ENCODE results near the gene PIK3R2.
"Not testable (repeated sequence)": the region's sequence is repeated elsewhere in the genome, so short reads cannot be mapped to it uniquely, and the experiment has no call there.

PIK3R2 gene

DNA sequence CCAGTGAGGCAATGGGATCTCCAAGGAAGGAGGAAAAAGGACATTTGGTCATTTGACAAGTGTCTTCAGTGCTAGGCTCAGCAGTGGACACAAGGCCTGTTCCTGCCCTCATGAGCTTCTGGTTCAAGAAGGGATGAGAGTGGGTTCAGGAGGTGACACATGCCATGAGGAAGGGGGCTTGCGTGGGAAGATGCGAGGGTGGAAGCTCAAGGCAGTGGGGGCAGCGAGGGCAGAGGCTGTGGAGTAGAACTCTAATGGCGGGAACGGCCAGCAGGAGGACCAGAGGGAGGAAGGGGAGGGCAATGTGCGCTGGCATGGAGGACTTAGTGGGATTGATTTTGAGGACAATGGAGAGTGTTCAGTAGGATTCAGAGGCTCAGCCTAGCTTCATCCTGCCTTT is 3.3 kb downstream of the PIK3R2 start:
- DNase-seq: no peak

DNA sequence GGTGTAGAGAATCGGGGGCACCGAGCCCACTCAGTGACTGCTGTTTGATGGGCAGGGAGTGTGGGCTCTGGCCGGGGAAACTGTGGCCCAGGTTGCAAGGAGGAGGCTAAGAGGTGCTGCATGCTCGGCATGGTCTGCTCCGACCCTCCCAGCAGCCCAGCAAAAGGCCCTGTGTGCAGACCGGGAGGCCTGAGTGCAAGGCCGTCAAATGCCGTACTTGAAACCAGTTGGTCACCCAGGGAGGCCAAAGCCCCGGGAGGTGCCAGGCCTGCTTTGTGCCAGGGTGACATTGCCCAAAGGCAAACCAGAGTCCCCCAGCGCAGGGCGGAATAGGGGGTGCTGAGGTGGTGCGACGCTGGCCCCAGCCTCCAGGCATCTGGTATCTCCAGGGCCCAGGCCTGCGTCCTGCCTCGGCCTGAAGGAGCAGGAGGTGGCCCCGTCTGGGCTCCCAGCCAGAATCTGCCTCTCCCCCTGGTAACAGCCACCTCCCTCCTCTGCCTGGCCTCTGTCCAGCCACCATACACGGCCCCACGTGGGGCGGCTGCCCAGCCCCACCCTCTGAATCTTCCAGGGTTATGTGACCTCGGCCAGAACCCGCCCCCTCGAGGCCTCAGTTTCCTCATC is 4.0 kb downstream of the PIK3R2 start:
- DNase-seq: peak; percentile 99

DNA sequence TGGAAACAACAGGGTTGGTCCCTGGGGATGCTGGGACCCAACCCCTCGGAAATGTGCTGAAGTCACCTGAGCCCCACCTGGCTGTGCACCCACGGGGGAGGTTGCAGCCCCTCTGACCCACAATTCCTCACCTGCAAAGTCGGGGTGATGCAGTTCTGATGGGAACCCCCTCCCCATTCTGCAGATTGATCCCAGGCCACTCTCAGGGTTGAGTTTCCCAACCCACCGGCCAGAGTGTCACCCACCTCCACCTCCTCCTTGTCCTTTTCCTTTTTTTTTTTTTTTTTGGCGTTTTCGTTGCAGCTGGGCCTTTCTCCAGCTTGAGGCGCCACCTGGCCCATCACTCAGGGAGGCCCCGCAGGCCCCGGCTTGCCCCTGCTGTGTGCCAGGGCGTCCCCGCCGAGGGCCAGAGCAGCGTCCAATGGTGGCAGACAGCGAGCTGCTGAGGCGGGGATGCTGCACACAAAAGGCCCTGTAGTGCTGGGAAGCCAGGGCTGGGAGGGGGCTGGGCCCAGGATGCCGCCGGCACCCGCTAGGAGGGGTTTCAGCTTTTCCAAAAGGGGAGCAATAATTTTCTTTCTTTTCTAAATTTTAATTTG is 4.6 kb downstream of the PIK3R2 start:
- DNase-seq: peak; percentile 55

DNA sequence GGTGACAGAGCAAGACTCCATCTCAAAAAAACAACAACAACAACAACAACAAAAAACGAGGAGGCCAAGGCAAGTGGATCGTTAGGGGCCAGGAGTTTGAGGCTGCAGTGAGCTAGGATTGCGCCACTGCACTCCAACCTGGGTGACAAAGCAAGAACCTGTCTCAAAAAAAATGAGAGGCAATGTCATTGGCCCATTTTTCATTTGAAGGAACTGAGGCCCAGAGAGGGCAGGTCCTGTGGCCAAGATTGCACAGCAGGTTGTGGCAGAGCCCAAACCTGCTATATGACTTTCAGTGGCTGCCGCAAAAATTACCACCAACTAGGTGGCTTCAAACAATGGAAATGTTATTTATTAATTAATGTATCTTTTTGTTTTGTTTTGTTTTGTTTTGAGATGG is 5.5 kb downstream of the PIK3R2 start:
- no peak for DNase-seq

DNA sequence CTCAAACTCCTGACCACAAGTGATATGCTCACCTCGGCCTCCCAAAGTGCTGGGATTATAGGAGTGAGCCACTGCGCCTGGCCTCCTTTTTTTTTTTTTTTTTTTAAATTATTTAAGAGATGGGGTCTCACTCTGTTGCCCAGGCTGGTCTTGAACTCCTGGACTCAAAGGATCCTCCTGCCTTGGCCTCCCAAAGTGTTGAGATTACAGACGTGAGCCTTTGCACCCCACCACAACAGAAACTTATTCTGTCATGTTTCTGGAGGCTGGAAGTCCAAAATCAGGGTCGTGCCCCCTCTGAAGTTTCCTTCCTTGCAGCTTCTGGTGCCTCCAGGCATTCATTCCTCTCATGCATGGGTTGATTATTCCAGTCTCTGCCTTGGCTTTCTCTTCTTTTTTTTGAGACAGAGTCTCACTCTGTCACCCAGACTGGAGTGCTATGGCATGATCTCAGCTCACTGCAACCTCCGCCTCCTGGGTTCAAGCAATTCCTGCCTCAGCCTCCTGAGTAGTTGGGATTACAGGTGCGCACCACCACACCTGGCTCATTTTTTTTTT is 6.2 kb downstream of the PIK3R2 start:
- DNase-seq: not testable (repeated sequence)

DNA sequence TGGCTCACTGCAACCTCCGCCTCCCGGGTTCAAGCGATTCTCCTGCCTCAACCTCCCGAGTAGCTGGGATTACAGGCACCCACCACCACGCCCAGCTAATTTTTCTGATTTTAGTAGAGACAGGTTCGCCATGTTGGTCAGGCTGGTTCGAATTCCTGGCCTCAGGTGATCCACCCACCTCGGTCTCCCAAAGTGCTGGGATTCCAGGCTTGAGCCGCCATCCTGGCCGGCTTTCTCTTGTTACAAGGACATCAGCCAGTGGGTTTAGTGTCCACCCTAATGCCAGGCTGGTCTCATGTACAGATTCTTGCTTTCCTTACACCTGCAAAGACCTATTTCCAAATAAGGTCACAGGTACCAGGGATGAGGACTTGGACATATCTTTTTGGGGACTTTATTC is 6.8 kb downstream of the PIK3R2 start:
- DNase-seq: no peak

DNA sequence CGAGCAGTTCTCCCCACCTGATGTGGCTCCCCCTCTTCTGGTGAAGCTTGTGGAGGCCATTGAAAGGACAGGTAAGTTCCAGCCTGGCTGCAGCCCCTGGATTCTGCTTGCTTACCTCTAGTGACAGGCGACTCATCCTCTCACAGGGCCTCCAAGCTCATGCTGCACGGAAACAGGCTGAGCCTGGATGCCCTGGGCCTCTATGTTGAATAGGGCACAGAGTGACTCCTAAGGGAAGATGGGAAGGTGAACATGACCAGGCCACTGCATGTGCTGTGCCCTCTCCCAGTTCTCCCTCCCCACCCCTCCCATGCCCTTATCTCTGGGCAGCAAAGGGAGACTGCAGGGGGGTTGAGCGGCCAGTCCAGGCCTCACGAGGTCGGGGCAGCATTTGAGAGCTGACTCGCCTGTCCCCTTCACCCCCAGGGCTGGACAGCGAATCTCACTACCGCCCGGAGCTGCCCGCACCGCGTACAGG is 7.6 kb downstream of the PIK3R2 start:
- DNase-seq: peak; percentile 85

DNA sequence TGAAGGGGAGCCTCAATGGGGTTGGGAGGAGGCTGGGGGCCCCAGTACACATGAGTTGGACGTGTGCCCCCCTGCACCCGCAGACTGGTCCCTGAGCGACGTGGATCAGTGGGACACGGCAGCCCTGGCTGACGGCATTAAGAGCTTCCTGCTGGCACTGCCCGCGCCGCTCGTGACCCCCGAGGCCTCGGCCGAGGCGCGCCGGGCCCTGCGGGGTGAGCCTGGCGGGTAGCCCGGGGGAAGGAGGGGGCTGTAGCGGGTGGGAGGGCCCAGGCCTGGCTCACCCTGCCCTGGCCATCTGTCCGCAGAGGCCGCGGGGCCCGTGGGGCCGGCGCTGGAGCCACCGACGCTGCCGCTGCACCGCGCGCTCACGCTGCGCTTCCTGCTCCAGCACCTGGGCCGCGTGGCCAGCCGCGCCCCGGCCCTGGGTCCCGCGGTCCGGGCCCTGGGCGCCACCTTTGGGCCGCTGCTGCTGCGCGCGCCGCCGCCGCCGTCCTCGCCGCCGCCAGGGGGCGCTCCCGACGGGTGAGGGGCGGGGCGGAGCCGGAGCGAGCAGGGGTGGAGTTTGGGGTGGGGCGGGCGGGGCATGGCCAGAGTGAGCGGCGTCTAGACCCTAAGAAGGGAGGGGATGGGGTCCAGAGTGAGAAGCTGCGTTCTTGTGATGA is 8.1 kb downstream of the PIK3R2 start:
- peak; percentile 68 for DNase-seq

DNA sequence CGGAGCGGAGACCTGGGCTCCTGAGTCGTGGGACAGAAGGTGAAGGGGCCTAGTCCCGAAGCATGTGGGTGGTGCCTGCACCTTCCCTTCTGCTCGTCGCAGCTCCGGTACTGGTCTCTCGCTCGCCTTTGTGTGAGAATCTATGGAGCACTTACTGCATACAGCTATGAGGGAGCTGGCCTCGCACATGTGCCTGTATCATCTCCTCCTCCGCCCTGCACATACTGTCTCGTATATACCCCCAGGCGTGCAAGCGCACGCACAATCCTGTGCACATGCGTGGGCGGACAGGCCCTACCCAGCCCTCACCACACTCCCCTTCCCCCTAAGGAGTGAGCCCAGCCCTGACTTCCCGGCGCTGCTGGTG is 8.7 kb downstream of the PIK3R2 start:
- no peak for DNase-seq

DNA sequence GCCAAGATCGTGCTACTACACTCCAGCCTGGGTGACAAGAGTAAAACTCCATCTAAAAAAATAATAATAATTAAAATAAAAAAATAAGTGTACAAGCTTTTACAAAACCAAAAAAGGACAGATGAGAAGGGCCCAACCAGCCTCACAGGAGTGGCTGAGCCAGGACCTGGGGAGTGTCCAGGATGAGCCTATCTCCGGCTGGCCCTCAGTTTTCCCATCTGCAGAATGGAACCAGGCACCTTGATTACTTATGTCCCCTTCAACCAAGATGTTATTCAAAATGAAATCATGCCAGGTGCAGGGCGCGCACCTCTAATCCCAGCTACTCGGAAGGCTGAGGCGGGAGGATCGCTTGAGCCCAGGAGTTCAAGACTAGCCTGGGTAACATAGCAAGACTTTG is 11.1 kb downstream of the PIK3R2 start:
- DNase-seq: no peak

DNA sequence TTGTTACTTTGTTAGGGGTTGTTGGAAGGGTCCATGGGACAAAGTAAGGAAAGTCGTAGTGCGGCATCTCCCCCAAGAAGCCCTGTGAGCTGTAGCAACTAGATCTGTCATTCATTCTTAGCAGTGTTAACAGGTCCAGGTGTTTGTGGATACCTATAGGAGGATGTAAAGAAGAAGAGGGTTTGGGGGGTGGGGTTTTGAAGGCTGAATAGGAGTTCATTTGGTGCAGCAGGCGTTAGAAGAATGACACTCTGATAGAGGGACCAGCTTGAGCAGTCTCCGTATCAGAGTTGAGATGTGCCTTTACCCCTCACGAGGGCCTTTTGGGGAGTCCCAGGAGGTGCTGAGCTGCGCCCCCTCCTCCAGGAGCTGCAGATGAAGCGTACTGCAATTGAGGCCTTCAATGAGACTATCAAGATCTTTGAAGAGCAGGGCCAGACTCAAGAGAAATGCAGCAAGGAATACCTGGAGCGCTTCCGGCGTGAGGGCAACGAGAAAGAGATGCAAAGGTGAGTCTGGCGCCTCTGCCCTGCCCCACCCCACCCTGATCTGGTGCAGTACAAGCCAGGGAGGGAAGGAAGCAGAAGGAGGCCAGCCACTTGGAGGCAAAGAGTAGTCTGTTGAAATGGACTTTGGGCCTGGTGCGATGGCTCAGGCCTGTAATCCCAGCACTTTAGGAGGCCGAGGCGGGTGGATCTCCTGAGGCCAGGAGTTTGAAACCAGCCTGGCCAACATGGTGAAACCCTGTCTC is 13.0 kb downstream of the PIK3R2 start:
- no peak for DNase-seq

DNA sequence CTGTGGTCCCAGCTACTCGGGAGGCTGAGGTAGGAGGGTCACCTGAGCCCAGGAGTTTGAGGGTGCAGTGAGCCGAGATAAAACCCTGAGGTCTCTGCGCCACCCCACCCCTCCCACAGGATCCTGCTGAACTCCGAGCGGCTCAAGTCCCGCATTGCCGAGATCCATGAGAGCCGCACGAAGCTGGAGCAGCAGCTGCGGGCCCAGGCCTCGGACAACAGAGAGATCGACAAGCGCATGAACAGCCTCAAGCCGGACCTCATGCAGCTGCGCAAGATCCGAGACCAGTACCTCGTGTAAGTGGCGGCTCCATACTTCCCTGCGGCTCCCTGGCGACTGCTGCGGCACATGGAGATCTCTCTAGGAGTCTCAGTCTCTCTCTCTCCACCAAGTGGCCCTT is 14.0 kb downstream of the PIK3R2 start:
- DNase-seq: no peak

DNA sequence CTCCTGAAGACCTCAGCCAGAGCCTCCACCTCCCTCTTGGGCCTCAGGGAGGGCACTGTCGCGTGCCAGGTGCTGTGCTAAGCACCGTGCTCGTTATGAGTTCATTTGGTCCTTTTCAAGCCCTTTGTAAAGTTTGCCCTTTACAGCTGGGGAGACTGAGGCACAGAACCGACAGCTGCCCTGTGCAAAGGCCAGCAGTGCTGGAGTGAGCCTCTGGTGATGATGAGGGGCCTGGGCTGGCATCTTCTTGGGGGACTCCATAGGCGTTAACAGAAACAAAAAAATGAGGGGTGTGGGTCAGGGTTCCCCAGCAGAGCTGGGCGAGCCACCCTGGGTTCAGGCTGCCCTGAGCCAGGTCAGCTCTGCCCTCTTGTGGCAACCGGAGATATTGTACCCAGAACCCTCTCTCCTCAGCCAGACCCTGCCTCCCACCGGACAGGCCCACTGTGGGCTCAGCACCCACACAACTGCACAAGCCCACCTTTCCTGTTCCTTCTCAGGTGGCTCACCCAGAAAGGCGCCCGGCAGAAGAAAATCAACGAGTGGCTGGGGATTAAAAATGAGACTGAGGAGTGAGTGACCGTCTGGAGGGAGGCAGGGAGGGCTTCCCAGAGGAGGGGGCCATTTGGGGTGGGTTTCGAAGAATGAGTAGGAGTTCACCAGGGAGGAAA is 15.1 kb downstream of the PIK3R2 start:
- peak; percentile 62 for DNase-seq

DNA sequence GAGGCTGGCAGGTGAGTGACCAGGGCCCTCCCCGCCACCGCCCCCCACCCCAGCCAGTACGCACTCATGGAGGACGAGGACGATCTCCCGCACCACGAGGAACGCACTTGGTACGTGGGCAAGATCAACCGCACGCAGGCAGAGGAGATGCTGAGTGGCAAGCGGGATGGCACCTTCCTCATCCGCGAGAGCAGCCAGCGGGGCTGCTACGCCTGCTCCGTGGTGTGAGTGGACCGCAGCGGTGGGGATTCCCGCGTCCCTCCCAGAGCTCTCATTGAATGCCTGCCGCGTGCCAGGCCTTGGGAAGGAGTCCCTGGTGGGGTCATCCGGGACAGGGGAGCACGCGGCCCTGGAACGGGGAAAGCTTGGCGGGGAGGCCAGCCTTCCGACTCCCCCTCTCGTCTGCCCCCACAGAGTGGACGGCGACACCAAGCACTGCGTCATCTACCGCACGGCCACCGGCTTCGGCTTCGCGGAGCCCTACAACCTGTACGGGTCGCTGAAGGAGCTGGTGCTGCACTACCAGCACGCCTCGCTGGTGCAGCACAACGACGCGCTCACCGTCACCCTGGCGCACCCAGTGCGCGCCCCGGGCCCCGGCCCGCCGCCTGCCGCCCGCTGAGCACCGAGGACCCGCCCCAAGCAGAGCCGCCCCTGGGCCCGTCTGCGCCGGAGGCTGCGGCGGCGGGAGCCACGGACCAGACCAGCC is 15.9 kb downstream of the PIK3R2 start:
- no peak for DNase-seq

DNA sequence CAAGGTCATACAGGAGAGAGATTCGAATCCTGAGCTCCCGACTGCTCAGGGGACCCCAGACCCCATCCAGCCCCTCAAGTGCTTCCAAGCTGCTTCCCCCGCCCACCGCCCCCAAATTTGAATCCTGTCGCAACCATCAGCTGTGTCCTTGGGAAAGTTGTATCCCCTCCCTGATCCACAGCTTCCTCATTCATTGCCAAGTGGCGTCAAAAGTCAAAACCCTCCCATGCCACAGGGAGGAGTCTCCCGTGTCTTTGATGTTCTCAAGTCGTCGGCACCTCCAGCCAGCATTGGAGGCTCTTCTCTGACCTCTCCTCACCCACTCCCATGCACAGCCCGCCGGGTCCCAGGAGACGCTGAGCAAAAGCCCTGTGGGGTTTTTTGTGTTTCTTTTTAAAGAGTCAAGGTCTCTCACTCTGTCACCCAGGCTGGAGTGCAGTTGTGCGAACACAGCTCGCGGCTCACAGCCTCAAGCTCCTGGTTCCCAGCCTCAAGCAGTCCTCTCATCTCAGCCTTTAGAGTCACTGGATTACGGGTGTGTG is 17.8 kb downstream of the PIK3R2 start:
- no peak for DNase-seq

DNA sequence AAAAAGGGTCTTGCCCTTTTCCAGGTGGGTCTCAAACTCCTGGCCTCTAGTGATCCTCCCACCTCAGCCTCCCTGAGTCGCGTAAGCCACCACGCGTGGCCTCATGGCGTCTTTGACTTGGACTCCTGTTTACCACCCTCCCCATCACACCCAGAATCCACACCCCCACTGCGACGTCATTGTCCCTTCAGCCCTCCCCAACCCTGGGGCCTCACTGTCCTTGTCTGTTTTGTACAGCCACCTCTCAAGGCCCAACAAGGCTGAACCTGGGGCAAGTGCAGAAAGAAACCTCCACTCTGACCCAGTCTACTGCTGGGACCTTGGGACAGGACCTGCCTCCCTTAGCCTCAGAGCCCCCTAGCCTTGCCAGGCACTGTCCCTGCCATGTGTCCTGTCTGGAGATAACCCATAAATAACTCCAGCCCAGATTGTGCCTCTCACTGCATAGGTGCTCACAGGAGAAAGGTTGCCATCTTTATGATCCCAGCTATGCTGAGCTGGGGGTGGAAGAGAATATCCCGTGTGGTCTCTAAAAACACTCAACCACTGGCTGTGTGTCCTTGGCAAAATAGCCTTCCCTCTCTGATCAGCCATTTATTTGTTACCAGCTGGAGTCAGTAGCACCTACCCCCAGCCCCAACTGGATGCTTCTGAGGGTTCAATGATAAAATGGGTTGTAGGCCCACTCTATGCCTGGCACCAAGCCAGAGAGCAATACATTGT is 18.8 kb downstream of the PIK3R2 start:
- DNase-seq: peak; percentile 30

DNA sequence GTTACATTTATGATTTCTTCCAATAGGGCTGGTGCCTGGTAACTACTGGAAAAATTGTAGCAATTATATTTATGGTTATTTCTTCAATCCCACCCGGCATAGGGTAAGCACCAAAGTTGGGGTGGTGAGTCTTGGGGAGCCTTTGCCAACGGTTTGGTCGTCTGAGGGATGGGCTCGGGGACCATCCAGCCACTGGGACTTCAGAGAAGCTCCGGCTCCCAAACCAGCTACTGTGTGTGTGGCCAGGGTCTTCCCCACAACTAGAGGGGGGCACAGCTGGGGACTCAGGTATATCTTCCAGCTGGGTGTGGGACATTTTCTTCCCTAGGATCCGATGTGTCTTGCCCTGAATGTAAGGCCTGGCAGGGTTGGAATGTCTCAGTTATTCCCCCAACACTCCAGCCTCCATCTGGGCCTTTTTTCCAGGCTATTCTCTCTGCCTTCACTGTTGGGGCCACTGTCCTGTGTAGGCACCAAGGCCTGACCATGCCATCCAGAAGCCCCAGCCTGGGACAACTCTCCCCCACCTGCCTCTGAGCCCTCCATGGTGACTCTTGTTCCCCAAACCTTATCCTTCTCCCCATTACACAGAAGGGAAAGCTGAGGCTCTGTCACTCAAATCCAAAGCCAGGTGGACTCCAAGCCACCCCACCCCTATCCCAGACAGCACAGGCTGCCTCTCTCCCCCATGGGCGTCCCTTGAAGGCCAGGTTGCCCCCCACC is 19.5 kb downstream of the PIK3R2 start:
- DNase-seq: no peak

DNA sequence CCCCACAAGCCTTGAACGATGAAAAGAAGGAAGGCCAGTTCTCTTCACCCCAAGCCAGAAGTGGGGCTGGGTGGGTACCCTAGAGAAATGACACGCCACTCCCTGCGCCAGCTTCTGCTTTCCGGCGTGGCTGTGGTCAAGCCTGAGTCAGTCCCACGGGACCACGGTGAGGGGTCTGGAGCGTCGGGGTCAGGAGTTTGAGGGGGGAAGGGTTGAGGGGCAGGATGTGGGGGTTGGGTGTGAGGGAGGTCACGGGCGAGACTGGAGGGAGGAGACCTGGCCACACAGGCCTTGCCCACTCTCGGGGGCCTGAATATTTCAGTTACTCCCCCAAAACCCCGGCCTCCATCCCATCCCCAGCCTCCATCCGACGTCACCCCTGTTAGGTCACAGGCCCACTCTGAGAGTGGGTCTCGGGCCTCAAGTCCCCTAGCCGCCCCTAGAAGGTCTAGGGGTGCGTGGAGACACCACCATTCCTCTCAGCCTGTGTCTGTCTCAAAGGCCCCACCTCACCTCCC is 20.1 kb downstream of the PIK3R2 start:
- DNase-seq: no peak

DNA sequence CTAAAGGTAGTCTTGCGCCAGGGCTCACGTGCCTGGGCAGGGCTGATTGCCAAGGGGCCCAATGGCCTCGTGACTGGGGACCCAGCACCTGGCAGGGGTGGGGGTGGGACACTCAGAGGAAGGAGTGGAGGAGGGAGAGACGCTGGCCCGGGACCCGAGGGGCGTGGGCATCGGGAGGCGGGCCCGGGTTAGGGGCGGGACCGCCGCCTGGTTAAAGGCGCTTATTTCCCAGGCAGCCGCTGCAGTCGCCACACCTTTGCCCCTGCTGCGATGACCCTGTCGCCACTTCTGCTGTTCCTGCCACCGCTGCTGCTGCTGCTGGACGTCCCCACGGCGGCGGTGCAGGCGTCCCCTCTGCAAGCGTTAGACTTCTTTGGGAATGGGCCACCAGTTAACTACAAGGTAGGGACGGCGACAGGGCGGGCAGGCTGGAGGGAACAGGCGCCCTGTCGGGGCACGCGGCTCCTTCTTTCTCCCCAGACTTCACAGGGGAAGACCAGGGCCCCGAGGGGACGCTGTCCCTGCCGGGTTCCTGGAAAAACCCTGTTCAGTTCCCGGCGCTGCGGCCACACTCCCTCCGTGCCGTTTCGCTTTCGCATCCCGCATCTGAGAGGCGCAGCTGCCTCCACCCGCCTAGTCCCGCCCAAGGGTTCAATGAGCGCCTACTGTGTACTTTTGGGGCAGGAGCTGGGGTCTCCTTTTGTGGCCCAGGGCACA is 20.8 kb downstream of the PIK3R2 start, which contains the start of gene IFI30:
Gene IFI30 (plus strand): TSS at position 242 of the 717 bp plus-strand sequence. CDS start 29 bp downstream, at position 271.
- peak; percentile 64 for DNase-seq
